MCF 10A (cell line): Measurements from ENCODE around the gene PPM1H. TPM values are rescaled to one million over a fixed set of nuclear protein-coding genes. Genes with fewer than 3 reads are reported as not detected.

Experiments used
- BruUV-seq: library from RNA; stranded (reverse); fragments of 400-500 nt; replicated peaks from 2 replicates; lab custom pipeline; 2021; lab: Mats Ljungman, UMichigan
- CTCF ChIA-PET: fragments of 300-600 bp; sonication (Branson Sonifier 250); formaldehyde crosslinking; extraction: SDS; loops from one replicate; lab custom pipeline; 2021; ENCODE audit warnings: antibody characterized with exemption, inconsistent platforms; lab: Yijun Ruan, JAX
- POLR2A ChIA-PET: fragments of 300-600, 350-650 bp; sonication (Branson Sonifier 250); formaldehyde crosslinking; extraction: SDS; loops from one replicate; lab custom pipeline; 2020; ENCODE audit warnings: antibody characterized with exemption, inconsistent platforms; lab: Yijun Ruan, JAX
- DNase-seq: peaks from one replicate; pipeline ENCODE4 v3.0.0-alpha.2; 2018; ENCODE audit not compliant: unreplicated experiment
- H3K27ac Mint-ChIP-seq: one replicate; pipeline ENCODE4 v1.8.0; 2022; ENCODE audit warnings: mild to moderate bottlenecking, low read depth, mixed read lengths; ENCODE audit not compliant: unreplicated experiment
- H3K27me3 Mint-ChIP-seq: one replicate; pipeline ENCODE4 v1.8.0; 2022; ENCODE audit warnings: mixed read lengths; ENCODE audit not compliant: insufficient read depth, unreplicated experiment
- H3K36me3 Mint-ChIP-seq: one replicate; pipeline ENCODE4 v1.8.0; 2022; ENCODE audit warnings: mild to moderate bottlenecking, moderate library complexity, mixed read lengths; ENCODE audit not compliant: insufficient read depth, unreplicated experiment
- H3K4me1 Mint-ChIP-seq: one replicate; pipeline ENCODE4 v1.8.0; 2022; ENCODE audit warnings: mixed read lengths; ENCODE audit not compliant: insufficient read depth, unreplicated experiment
- H3K4me3 Mint-ChIP-seq: one replicate; pipeline ENCODE4 v1.8.0; 2022; ENCODE audit warnings: mild to moderate bottlenecking, moderate library complexity, mixed read lengths; ENCODE audit not compliant: unreplicated experiment
- H3K9me3 Mint-ChIP-seq: one replicate; pipeline ENCODE4 v1.8.0; 2022; ENCODE audit warnings: mixed read lengths; ENCODE audit not compliant: unreplicated experiment
- CTCF ChIP-seq: fragments of 200-600 bp; IDR thresholded peaks from one replicate; pipeline ENCODE4 v1.8.0; 2022; ENCODE audit warnings: antibody characterized with exemption, mild to moderate bottlenecking; ENCODE audit not compliant: unreplicated experiment
- intact Hi-C: fragments of 100-400 bp; cut with micrococcal nuclease; formaldehyde crosslinking; loops from 2 replicates; pipeline ENCODE4 v1.14.1; 2022
- total RNA-seq: library from RNA; stranded (reverse); gene quantifications from 2 replicates; pipeline ENCODE4 v1.2.3, GENCODE V29; 2022

Gene PPM1H
- total RNA-seq, 1 experiment from 2014 or later: 0.49 TPM

- Mint-ChIP-seq H3K36me3 (no peaks in the 10 kb centered on the region), H3K4me3 (no peak overlapping the region), H3K27ac (no peak overlapping the region), H3K9me3 (no peaks in the 10 kb centered on the region), H3K27me3 (no peaks in the 10 kb centered on the region), H3K4me1 (no peaks in the 10 kb centered on the region)
- CTCF ChIA-PET: no interaction called here
- BruUV-seq: no TSS peak
- no peak for TF ChIP-seq CTCF
- POLR2A ChIA-PET: no interaction called here
- intact Hi-C loops: no loop called here
- DNase-seq: no peak
Measured at GRCh38 chr12:62677355-62677754, 257.6 kb downstream of the PPM1H start.

- ChIA-PET POLR2A (no interaction called here), CTCF (interaction anchor here (0.7 kb wide), 1 partner anchor 160 kb away, joined by 3 read pairs; no protein-coding TSS in a partner anchor)
- intact Hi-C loops: no loop called here
- Mint-ChIP-seq H3K27me3 (no peaks in the 10 kb centered on the region), H3K36me3 (no peaks in the 10 kb centered on the region), H3K4me1 (no peaks in the 10 kb centered on the region), H3K27ac (no peak overlapping the region), H3K4me3 (no peak overlapping the region), H3K9me3 (no peaks in the 10 kb centered on the region)
- DNase-seq: no peak
- no TSS peak for BruUV-seq
- TF ChIP-seq CTCF: no peak
Measured at GRCh38 chr12:62676521-62677307, 258.2 kb downstream of the PPM1H start.

GRCh38 chr12:62673028-62673815 lies 261.7 kb downstream of the PPM1H start:
- no peaks in the 10 kb centered on the region for H3K27me3 Mint-ChIP-seq
- CTCF ChIA-PET: interaction anchor here (0.6 to 1.1 kb wide), 4 partner anchors 19 to 140 kb away, joined by 3 to 5 read pairs (median 4); no protein-coding TSS in a partner anchor

More at GRCh38 chr12:62673028-62673815, 261.7 kb downstream of the PPM1H start:
- intact Hi-C loops: no loop called here
- no peak for DNase-seq
- TF ChIP-seq CTCF: no peak
- POLR2A ChIA-PET: no interaction called here
- H3K9me3 Mint-ChIP-seq: no peaks in the 10 kb centered on the region
- H3K27ac Mint-ChIP-seq: no peak overlapping the region
- BruUV-seq: no TSS peak
- H3K4me1 Mint-ChIP-seq: no peaks in the 10 kb centered on the region
- no peak overlapping the region for H3K4me3 Mint-ChIP-seq
- no peaks in the 10 kb centered on the region for H3K36me3 Mint-ChIP-seq
